ENCODE data around the gene SPACA4.
A peak's percentile ranks its signal among the peaks of the same experiment; 100 is the strongest.

The SPACA4 gene

DNA sequence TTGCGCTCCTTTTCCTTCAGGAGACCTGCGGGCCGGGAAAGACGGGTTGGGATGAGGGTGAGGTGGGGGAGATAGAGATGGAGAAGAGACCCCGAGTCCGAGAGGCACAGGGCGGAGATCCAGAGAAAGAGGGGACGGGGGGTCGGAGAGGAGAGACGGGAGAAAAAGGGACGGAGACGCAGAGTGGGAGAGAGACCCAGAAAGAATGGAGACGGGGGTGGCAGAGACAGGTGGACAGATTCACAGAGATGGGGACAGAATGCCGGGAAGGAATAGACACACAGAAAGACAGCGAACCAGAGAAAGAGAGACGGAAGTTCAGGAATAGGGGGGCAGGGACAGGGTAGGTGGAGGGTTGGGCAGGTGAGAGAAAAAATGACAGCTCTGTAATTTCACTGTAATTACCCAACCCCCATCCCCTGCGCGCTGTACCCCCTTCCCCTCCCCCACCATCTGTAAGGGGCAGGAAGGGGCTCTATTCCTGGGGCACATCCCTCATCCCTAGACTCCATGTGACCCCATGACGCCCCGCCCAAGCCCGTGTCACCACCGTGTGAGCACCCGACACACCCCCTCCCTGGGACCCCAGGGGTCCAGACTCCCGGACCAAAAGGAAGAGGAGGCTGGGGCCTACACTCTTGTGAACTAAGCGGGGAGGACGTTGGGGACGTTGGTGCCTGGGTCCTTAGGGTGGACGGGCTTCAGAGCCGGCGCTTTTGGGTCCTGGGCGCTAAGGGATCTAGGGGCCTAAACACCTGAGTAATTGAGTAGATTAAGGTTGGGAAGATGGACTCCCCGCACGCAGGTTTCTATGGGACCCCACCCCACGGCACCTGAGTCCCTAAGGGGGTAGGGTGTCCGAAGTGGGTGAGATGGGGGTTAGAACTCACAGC lies 29.7 kb downstream of the SPACA4 start:
- DNase-seq: no peak

DNA sequence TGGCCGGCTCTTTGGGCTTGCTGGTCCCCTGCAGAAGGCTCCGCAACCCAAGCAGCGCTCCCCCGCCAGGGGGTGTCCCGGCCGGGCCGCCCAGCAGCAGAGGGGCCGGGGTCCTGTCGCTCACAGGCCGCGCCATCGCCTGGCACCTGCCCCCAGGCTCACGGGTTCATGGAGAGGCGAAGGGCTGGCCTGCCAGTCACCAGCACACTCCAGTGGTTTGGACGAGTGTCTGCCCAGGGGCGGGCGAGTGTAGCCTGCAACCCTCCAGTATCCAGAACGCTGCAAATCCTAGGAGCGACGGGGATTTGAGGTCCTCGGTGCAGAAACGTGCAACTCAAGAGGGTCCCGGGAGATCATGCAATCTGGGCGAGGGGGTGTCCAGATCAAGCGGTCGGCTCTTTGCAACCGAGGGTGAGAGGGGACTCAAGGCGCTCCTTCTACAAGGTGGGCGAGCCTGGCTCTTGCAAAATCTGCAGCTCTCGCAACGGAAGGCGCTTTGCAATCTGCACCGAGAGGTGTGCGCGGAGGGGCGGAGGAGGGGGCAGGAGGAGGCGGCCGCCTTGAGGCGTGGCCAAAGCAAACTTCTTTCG lies 30.4 kb downstream of the SPACA4 start, which contains the start of gene DBP:
DBP (minus strand) TSS at position 521 of the 590 bp plus-strand sequence; CDS start at position 136, 385 bp downstream.
- DNase-seq: no peak

DNA sequence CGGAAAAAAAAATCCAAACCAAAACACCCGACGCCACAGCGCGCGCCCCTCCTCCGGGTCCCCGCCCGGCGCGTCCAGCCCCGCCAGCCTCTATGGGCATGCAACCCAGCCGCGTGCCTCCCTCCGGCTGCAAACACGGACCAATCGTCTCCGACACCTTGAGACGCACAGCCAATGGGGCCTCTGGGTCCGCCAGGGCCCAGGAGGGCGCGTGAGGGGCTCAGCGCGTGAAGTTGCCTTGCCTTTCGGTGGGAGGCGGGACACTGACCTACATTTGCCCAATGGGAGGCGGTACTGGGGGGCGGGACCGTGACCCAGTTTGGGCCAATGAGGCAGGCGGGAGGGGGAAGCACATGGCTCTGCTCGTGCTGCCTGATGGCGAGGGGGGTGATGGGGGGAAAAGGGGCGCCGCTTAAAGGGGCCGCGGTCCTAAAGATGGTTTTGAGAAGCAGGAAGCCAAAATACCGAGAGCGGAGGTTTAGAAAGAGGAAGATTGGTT lies 31.0 kb downstream of the SPACA4 start:
- DNase-seq: peak; percentile 93

DNA sequence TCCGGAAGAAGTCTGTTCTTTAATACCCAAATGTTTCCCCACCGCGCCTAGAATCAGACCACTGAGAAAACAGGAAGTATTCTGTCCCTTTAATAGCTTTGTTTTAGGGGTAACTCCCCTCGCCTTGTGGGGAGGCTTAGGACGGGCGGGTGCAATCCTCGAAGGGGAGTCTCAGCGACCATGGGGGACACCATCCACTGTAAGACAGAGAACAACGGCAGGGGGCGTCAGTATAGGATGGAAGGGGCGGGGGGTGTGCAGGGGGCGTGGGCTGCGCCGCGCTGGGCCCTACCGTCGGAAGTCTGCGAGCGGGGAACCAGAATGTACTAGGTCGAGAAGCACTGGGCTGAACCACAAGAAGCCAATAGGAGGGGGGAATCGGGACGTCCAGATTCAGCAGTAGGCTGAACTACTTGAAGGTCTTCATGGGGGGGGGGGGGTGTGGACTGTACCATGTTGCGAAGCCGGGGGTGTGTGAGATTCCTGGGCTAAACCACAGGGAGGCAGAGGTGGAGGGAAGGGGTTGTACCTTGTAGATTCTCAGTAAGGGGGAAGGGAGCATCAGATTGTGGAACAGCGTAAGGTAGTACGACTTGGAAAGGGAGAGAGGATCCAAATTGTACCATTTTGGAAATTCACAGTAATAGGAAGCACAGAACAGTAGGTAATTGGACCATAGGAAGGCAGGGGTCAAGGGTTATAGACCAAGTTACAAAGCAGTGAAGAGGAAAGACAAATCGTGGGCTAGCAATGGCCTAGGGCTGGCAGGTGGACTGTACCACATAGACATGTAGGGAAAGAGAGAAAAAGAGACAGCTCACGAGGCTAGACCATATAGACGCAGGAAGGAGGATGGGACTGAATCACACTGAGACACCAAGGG lies 31.6 kb downstream of the SPACA4 start:
- peak; percentile 54 for DNase-seq

DNA sequence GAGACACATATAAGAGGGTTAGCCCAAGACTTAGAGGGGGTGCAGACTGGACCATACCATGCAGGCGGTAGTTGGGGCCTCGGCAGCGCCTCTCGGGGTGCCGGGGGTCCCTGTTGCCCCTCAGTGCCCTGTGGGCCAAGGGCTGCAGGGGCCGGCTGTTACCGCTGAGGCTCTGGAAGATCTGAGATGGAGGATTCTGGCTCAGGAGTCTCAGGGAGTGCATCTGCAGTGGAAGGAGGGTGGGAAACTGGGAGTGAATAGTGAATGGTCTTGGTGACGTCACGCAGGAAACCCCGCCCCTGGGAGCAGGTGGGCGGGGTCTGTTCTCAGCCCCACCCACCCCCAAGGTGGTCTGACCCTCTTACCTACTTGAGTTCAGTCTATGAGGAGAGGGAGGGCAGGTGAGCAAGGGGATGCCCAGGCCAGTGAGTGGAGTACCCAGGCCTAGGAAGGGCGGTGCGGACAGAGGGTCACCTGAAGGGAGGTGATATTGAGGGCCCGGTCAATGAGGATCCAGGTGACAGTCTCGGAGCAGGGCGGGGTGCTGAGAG lies 32.4 kb downstream of the SPACA4 start:
- DNase-seq: no peak

DNA sequence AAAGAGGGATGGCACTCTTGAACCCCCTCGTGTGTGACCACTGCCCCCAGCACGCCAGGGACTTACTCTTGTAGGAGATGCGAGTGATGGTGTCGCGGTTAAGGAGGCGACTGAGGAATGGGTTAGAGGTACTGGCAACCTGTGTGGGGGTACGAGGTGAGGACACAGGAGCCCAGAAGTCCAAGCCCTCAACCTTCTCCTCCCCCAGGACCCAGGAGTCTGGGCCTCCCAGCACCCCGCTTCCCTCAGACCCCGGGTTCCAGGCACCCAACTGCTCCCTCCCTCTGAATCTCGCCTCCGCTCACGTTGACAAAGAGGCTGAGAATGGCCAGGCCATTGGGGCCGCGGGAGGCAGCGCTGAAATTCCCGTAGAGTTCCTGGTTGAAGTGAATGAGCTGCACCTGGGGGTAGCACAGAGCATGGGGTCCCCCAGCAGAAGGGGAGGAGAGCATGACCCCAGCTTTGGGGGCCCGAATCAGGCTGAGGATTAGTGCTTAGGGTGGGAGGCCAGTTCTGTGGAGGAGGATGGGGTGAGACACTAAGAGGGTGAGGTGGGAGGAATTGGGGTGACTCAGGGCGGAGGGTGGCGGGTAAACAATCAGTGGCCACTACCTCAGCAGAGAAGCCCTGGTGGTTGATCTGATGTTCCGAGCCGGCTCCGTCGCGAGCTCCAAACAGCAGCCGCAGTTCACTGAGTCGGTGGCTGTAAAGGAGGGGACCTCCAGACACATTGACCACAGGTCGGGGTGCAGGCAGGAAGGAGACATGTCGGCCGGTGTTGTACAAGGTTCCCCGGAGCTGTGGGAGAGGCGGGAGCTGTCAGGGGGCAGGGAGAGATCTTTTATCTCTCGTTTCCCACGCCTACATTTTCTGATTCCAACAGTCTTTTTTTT lies 33.2 kb downstream of the SPACA4 start:
- no peak for DNase-seq

DNA sequence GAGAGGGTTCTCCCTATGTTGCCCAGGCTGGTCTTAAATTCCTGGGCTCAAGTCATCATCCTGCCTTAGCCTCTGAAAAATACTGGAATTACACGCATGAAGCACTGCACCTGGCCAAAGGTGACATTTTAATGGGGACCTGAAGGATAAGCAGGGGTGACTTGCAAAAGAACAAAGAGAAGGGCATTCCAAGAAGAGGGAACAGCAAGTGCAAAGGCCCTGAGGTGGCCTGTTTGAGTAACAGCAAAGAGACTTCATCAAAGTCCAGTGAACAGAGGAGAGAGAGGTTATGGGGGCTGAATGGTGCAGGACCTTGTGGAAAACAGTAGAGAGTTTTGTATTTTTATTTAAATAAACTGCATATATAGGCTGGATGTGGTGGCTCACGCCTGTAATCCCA lies 35.3 kb downstream of the SPACA4 start:
- no peak for DNase-seq

DNA sequence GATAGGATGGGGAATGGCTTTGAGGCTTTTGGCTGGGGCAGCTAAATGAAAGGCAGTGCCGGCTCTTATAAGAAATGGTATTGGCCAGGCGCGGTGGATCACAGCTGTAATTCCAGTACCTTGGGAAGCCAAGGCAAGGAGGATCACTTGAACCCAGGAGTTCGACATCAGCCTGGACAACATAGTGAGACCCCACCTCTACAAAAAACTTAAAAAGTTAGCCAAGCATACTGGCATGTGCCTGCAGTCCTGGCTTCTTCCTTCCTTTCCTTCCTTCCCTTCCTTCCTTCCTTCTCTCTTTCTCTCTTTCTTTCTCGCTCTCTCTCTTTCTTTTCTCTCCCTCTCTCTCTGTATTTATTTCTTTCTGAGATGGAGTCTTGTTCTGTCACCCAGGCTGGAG lies 36.3 kb downstream of the SPACA4 start:
- DNase-seq: no peak

DNA sequence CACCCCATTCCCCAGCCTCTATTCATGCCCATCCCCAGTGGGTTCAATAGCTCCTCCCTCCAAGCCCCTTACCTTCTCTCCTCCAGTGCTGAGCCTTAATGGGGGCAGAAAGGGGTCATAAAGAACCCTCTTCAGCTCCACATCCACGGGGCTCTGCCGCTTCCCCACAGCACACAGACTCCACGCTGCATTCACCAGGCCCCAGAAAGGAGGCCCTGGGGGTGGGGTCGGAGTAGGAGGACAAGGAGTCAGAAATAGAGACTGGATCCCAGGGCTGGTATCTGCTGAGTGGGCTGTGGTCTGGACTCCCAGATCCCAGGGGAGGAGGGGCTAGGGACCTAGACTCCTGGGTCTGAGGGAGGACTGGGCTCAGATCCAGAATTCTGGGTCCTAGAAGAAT lies 37.8 kb downstream of the SPACA4 start:
- no peak for DNase-seq

DNA sequence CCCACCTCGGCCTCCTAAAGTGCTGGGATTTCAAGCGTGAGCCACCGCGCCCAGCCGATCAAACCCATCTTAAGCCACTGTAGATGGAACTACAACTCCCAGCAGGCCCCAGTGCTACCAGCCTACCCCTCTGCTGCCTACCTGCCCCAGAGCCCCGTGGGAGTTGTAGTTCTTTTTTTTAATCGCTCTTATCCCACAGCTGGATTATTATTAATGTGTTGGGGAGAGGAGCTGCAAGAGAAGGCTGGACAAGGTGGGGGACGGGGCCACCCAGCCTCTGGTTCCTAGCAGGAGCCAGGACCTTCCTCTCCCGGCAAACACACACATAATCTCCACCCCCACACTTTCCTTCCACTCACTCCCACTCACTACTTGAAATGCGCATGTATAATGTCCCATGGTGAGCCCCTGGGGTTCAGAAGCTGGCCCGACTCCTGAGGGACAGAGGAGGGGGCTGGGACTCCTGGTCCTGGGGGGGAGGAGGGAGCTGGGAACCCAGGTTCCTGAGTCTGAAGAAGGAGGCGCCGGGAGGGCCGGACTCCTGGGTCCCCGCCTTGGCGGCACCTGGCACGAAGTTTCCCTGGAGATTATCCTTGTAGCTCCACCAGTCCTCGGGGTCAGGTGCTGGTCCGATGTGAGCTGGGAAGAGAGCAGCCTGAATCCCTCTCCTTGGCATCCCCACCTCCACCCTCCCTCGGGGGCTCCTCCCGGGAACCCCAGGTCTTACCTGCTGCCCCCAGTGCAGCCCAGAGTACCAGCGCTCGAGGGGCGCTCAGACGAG lies 38.5 kb downstream of the SPACA4 start:
- no peak for DNase-seq

DNA sequence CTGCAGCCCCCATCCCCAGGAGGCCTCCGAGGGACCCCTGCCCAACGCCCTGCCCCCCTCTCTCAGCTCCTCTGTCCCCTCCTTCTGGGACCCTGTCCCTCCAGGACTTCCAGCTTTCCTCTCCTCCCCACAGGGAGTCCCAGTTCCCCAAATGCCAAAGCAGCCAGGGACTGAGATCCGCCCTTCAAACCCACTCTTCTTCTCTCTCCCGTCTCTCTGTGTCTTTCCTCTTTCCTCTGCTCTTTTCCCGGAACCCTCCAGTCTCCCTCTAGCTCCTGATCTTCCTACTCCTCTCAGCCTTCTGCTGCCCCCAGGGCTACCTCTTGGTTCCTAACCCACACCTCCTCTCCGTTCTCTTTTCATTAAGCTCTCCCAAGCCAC lies 39.1 kb downstream of the SPACA4 start:
- no peak for DNase-seq

DNA sequence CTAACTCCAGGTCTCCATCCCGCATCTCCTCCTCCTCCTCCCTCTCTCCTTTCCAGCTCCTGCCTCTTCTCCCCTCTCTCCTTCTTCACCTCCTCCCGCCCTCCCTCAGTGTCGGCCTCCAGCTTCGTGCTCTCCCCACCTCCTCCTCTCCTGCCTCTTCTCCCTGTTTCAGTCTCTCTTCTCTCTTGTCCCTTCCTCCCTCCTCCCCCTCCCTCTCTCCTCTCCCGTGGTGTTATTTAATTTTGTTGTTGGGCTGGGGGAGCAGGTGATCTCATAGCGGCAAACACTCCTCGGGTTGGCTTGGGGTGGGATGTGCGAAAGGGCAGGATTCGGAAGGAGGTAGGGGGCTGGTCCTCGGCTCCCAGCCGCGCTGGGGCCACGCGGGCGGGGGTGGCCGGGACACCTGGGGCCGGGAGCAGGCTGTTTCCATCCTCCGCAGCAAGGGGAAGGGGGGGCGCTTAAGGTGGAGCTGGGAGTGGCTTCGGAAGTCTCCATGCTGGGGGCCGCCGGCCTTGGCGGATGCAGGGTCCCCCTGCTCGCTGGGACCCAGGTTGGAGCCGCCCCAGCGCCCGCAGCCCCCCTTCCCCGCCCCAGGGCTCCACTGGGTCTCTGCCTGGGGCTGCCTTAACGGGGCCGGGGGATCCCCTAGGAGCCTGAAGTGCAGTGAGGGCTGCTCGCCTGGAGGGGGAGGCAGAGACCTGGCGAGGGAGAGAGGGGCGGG lies 39.6 kb downstream of the SPACA4 start, which contains the start of gene CA11:
CA11 (minus strand) TSS at position 187 of the 721 bp plus-strand sequence. CDS start 555 bp downstream, outside the sequence.
- no peak for DNase-seq

DNA sequence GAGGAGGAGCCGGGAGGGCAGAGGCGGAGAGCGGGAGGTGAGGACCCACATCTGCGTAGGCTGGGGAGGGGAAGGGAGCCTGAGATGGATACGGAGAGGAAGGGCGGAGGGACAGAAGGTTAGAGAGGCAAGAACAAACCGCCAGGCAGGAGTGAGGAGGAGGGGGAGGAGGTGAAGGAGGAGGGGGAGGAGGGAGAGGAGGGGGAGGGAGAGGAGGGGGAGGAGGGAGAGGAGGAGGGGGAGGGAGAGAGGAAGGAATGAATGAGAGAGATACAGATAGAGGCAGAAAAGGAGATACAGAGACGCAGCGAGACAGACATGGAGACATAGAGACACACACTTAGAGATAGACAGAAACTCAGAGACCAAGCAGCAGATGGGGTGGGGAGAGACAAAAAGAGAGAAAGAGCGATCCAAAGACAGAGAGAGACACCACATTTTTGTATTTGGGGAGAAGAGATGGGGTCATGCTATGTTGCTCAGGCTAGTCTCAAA lies 40.2 kb downstream of the SPACA4 start:
- no peak for DNase-seq

DNA sequence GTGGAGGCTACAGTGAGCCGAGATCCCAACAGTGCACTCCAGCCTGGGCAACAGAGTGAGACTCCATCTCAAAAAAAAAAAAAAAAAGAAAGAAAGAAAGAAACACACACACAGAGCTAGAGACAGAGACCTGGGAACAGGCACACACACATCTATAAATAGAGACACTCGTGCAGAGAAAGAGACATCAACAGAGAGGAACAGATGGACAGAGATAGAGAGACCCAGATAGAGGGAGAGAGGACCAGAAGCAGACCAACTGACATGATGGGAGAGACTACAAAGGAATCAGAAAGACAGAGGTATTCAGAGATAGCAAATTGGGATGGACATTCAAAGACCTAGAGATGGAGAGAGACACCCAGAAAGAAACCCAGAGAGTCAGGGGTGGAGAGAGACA lies 41.6 kb downstream of the SPACA4 start:
- DNase-seq: no peak

DNA sequence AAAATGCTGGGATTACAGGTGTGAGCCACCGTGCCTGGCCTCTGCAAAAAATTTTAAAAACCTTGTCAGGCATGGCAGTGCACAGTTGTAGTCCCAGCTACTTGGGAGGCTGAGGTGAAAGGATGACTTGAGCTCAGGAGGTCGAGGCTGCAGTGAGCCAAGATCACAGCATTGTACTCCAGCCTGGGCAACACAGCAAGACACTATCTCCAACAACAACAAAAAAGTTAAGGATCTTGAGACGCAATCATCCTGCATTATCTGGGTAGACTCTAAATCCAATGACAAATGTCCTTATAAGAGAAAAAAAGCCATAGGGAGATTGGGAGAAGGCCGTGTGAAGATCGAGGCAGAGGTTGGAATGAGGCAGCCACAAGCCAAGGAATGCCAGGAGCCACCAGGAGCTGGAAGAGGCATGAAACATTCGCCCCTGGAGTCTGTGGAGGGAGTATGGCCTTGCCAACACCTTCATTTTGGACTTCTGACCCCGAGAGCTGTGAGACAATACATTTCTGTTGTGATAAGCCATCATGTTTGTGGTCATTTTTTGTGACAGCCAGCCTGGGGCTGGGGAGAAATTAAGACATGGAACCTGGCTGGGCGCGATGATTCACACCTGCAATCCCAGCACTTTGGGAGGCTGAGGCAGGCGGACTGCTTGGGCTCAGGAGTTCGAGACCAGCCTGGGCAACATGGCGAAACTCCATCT lies 44.6 kb downstream of the SPACA4 start:
- no peak for DNase-seq

DNA sequence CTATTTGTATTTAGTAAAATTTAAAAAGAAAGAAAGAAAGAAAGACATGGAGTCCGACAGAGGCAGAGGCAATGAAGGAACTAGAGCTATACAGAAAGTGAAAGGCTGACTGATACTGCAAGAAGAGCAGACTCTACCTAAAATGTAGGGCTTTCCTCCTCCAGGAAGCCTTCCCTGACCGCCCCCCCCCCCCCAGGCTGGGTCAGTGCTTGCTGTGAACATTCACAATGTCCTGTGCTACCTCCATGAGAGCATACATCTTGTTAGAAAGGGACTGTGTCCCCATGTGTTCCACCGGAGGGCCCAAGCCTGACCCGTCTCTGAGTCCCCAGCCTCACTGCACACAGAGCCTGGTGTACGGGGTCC lies 45.1 kb downstream of the SPACA4 start:
- no peak for DNase-seq

DNA sequence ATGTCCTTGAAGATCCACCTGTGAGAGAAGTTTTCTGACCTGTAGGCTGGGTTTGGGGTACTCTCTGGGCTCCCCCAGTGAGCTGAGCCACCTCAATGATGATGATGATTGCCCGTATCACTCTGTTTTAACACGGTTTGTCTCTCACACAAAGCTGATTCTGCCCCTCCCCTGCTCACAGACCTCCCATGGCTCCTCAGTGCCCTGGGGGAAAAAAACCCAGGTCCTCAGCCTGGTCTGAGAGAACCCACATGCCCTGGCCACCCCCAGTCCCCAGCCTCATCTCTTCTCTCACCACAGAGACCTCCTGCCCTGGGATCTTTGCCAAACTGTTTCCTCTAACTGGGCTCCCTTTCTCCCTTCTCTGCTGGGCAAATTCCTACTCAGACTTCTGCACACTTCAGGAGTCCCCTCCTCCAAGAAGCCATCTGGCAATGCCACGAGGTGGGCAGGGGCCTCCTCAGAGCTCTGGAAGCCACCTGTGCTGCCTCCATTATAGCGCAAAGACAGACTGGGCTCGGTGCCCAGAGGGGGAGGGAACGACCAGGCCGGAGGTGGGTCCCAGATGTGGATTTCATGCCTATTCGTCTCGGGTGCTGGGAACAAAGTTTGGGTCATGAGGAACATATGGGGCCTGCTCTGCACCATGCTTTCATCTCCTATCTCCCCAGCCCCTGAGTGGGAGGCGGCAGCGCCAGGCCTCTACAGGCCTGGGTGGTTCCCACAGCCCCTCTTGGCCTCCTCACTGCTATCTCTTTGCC lies 47.9 kb downstream of the SPACA4 start:
- DNase-seq: no peak

DNA sequence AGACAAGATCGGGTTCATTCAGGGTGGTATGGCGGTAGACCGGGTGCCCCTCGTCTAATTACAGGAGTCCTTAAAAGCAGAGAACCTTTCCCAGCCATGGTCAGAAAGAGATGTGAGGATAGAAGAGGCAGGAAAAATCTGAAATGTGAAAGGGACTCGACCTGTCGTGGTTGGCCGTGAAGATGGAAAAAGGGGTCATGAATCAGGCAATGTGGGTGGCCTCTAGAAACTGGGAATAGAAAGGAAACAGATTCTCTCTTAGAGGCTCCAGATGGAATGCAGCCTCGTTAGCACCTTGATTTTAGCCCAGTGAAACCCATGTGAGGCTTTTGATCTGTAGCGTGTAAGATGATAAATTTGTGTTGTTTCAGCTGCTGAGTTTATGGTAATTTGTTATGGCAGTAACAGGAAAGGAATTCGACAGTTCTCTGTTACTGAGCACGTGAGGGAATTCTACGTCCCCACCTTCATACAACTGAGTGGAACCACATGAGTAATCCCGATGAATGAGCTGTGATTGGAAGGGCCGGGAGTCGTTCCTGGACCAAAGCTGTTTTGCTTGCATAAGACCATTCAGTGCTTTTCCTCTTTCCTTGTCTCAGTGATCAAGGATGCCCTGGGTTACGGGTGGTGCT lies 50.4 kb downstream of the SPACA4 start:
- DNase-seq: no peak
